Thoracic aorta (tissue), 2 donors: ENCODE data around the gene LPAR3. TPM values are rescaled to one million over a fixed set of nuclear protein-coding genes. Genes with fewer than 3 reads are reported as not detected.

ENCODE experiments used
- ATAC-seq: fragments of 150-250 bp; one replicate; pipeline ENCODE4 v1.8.0; 2017; ENCODE audit warnings: low read depth; ENCODE audit not compliant: insufficient number of reproducible peaks, low FRiP score
- DNase-seq: peaks from one replicate; pipeline ENCODE4 v3.0.0-alpha.2; 2020; ENCODE audit warnings: low spot score
- H3K27ac ChIP-seq, 2 donors: fragments of 200-600 bp; sonication (generic); 1 replicate in 1 of 2; 2 replicates in 1 of 2; pipeline ENCODE4 v1.5.1; 2016; ENCODE audit warnings: mild to moderate bottlenecking in 2 of 2, moderate library complexity in 2 of 2
- H3K27me3 ChIP-seq: fragments of 200-600 bp; sonication (generic); replicated peaks from 2 replicates; pipeline ENCODE4 v1.6.0; 2016; ENCODE audit warnings: mild to moderate bottlenecking; ENCODE audit not compliant: insufficient read depth
- H3K36me3 ChIP-seq: fragments of 200-600 bp; sonication (generic); one replicate; pipeline ENCODE4 v1.5.1; 2016
- H3K4me1 ChIP-seq, 2 donors: fragments of 200-600 bp; sonication (generic); 1 replicate in 1 of 2; 2 replicates in 1 of 2; pipeline versions ENCODE4 v1.5.1 to v1.6.0; 2016; ENCODE audit warnings: low read depth in 2 of 2, mild to moderate bottlenecking in 1 of 2; ENCODE audit not compliant: control insufficient read depth in 1 of 2
- H3K4me3 ChIP-seq: fragments of 200-600 bp; sonication (generic); 2 replicates; pipeline ENCODE4 v1.5.1; 2016; ENCODE audit warnings: mild to moderate bottlenecking
- H3K9me3 ChIP-seq: fragments of 200-600 bp; sonication (generic); 2 replicates; pipeline ENCODE4 v1.5.1; 2016
- total RNA-seq, 2 donors: library from RNA; depleted of rRNA; stranded (reverse); fragments of >200 nt; gene quantifications; one replicate each; pipeline versions ENCODE4 v1.1.0 to v1.2.3, GENCODE V29; 2016
- TF ChIP-seq, protein P1 (sequence below): fragments of 200-600 bp; sonication (generic); IDR thresholded peaks from one replicate; pipeline ENCODE4 v1.5.1; 2019; ENCODE audit warnings: antibody characterized with exemption

The LPAR3 gene
- total RNA-seq, 2 donors from 2014 or later = 1.1 to 2.7 TPM

DNA sequence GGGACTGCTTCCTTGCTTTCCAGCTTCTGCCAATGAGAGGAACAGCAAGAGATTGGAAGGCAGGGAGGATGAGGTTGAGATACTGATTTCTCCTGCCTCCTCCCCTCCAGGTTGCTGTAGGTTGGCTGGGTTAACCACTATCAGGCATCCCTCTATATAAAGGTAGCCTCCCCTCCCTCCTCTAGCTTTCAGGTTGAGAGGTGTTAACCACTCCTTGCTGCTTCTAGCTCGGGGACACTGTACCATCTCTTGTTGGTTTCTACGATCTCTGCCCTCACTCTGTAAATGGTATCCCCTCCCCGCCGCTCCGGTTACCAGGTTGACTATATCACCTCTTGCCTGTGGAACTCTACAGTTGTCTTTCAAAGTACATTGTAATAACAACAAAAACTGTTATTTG lies 16.7 kb downstream of the LPAR3 start:
- Histone ChIP-seq H3K4me1 (no peaks in the 10 kb centered on the region), H3K27ac (no peak overlapping the region), H3K27me3 (no peaks in the 10 kb centered on the region), H3K4me3 (no peak overlapping the region), H3K9me3 (no peaks in the 10 kb centered on the region), H3K36me3 (no peaks in the 10 kb centered on the region)
- no peak for ATAC-seq
- DNase-seq = no peak
- TF ChIP-seq, protein P1, sequence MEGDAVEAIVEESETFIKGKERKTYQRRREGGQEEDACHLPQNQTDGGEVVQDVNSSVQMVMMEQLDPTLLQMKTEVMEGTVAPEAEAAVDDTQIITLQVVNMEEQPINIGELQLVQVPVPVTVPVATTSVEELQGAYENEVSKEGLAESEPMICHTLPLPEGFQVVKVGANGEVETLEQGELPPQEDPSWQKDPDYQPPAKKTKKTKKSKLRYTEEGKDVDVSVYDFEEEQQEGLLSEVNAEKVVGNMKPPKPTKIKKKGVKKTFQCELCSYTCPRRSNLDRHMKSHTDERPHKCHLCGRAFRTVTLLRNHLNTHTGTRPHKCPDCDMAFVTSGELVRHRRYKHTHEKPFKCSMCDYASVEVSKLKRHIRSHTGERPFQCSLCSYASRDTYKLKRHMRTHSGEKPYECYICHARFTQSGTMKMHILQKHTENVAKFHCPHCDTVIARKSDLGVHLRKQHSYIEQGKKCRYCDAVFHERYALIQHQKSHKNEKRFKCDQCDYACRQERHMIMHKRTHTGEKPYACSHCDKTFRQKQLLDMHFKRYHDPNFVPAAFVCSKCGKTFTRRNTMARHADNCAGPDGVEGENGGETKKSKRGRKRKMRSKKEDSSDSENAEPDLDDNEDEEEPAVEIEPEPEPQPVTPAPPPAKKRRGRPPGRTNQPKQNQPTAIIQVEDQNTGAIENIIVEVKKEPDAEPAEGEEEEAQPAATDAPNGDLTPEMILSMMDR = no peak

DNA sequence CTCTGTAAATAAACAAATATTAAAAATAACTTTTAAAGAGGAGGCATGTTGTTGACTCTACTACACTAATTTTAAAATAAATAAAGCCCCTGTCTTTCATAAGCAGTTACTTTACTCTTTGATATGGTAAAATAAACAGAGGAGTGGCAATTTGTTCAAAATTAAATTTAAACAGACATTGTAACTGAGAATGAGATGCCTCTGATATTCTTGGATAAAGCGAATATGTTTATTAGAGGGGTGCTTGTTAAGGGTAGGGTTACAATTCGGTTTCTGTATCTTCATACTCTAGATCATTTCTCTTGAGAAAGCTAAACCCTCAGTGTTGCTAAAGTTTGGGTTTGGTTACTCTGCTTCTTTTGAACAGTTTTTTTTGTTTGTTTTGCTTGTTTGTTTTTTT lies 19.6 kb downstream of the LPAR3 start:
- no peaks in the 10 kb centered on the region for H3K27me3 ChIP-seq
- DNase-seq (no peak), ATAC-seq (no peak)
- H3K4me1 ChIP-seq = no peaks in the 10 kb centered on the region
- TF ChIP-seq, protein P1 = no peak
- no peaks in the 10 kb centered on the region for H3K9me3 ChIP-seq
- no peak overlapping the region for H3K27ac ChIP-seq
- H3K4me3 ChIP-seq = no peak overlapping the region
- no peaks in the 10 kb centered on the region for H3K36me3 ChIP-seq

DNA sequence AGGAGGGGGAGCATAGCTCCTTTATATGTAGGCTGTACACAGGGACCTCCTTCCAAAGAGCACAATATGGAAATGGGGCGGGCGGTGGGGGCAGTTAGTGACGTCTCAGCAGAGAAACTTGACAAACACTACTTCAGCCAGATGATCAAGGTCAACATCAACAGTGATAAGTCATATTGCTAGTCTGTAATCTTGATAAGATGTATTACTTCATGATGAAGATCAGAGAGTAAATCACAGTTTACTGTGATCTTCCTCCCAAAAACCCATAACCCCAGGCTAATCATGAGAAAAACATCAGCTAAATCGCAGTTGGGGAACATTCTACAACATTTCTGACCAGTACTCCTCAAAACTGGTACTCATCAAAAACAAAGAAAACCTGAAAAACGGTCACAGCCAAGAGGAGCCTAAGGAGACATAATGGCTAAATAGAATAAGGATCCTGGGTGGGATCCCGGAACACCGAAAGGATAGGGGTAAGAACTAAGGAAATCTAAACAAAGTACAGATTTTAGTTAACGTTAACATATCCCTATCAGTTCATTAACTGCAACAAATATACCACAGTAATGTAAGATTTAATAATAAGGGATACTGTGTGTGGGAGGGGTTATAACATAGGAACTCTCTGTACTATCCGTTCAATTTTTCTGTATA lies 20.2 kb downstream of the LPAR3 start:
- no peak overlapping the region for H3K4me3 ChIP-seq
- H3K27me3 ChIP-seq = no peaks in the 10 kb centered on the region
- DNase-seq (no peak), ATAC-seq (no peak)
- no peaks in the 10 kb centered on the region for H3K36me3 ChIP-seq
- H3K9me3 ChIP-seq = no peaks in the 10 kb centered on the region
- H3K27ac ChIP-seq = no peak overlapping the region
- TF ChIP-seq, protein P1 = no peak
- H3K4me1 ChIP-seq = no peaks in the 10 kb centered on the region

DNA sequence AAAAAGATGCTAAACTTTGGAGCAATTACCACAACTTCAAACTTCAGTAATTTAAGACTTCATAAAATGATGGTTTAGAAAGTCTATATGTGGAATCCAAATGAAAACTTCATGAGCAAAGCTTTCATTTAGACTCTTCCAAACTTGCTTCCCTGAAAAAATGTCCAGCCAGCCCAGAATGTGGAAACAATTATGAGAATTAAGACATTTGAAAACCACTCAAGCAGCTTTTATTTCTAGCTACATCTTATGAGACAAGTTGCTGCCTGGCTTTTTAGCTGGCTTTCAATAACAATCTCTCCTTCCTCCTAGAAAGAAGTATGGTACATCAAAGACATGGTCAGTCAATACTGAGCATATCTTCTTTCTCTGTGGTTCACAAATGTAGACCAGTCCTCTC lies 21.8 kb downstream of the LPAR3 start:
- H3K27ac ChIP-seq = no peak overlapping the region
- H3K4me3 ChIP-seq = no peak overlapping the region
- H3K4me1 ChIP-seq = no peaks in the 10 kb centered on the region
- ATAC-seq = no peak
- TF ChIP-seq, protein P1 = no peak
- no peak for DNase-seq
- H3K9me3 ChIP-seq = no peaks in the 10 kb centered on the region
- H3K36me3 ChIP-seq = no peaks in the 10 kb centered on the region
- no peaks in the 10 kb centered on the region for H3K27me3 ChIP-seq

DNA sequence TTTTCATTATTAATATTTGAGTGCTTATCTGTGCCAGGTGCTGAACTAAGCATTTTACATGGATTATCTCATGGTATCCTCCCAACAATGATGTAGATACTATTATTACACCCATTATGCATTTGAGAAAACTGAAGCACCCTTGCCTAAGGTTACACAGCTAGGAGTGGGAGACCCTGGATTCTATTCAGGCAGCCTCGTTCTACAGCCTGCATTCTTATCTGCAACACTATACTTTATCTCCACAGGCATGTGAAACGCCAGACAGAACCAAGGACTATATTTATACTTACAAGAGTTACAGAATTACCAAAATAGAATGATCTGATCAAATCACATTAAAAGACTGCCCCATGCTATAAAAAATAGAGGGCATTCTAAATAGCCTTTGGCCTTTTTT lies 22.4 kb downstream of the LPAR3 start:
- TF ChIP-seq, protein P1 = no peak
- H3K4me3 ChIP-seq = no peak overlapping the region
- H3K36me3 ChIP-seq = no peaks in the 10 kb centered on the region
- H3K27ac ChIP-seq = no peak overlapping the region
- H3K9me3 ChIP-seq = no peaks in the 10 kb centered on the region
- DNase-seq (no peak), ATAC-seq (no peak)
- H3K4me1 ChIP-seq = no peaks in the 10 kb centered on the region
- no peaks in the 10 kb centered on the region for H3K27me3 ChIP-seq
